Keratinocyte (primary cell): ENCODE measurements around the gene CXCL13.

Experiments used
- CTCF ChIP-seq, 3 experiments: IDR thresholded peaks in 1 of 3; conservative IDR thresholded peaks in 1 of 3; optimal IDR thresholded peaks in 1 of 3; 2 replicates in 2 of 3; 3 replicates in 1 of 3; pipeline versions ENCODE3 to v1.5.1; 2011; ENCODE audit warnings: low read length in 3 of 3, mild to moderate bottlenecking in 3 of 3, moderate library complexity in 2 of 3, control low read depth in 1 of 3, inconsistent platforms in 1 of 3; ENCODE audit not compliant: insufficient read depth in 2 of 3; ENCODE audit errors: extremely low read depth in 1 of 3
- EZH2 ChIP-seq: IDR thresholded peaks from one replicate; pipeline ENCODE4 v1.6.1; 2012; ENCODE audit warnings: inconsistent platforms, mild to moderate bottlenecking, low read length, moderate library complexity

GRCh38 chr4:77590482-77590881, 15.1 kb upstream of the CXCL13 start:
- TF ChIP-seq CTCF (optimal IDR thresholded peaks at IDR 0.05 in 1 of 3, IDR thresholded peaks at IDR 0.05 in 1 of 3, conservative IDR thresholded peaks at IDR 0.05 in 1 of 3; ENCODE audit: extremely low read depth in 1 of 3, insufficient read depth in 2 of 3, low read length in 3 of 3) (no peak), EZH2 (no peak)
